Cardiac fibroblast (primary cell): ENCODE measurements around the gene DISP2.

ENCODE experiments used
- DNase-seq, 2 donors: peaks; one replicate each; pipeline versions ENCODE4 v3.0.0 to v3.0.0-alpha.2; 2010; ENCODE audit warnings: low read depth in 2 of 2
- H3K4me3 ChIP-seq, 2 donors: replicated peaks in 1 of 2; 1 replicate in 1 of 2; 2 replicates in 1 of 2; pipeline ENCODE4 v1.5.1; 2011; ENCODE audit warnings: low read depth in 2 of 2, low read length in 2 of 2, mild to moderate bottlenecking in 2 of 2, moderate library complexity in 1 of 2
- CTCF ChIP-seq: IDR thresholded peaks from one replicate; pipeline ENCODE4 v1.5.1; 2011; ENCODE audit warnings: low read depth, mild to moderate bottlenecking, low read length, inconsistent platforms

DISP2 gene

GRCh38 chr15:40364251-40364650 is 6.2 kb downstream of the DISP2 start:
- H3K4me3 ChIP-seq, result no peak overlapping the region
- TF ChIP-seq CTCF, result no peak

GRCh38 chr15:40365016-40365415 is 7.0 kb downstream of the DISP2 start:
- no peak for TF ChIP-seq CTCF
- no peak overlapping the region for H3K4me3 ChIP-seq
- DNase-seq, result no peak

More at GRCh38 chr15:40364251-40364650, 6.2 kb downstream of the DISP2 start:
- DNase-seq, result no peak

GRCh38 chr15:40365624-40366456 is 7.8 kb downstream of the DISP2 start:
- no peak overlapping the region for H3K4me3 ChIP-seq
- DNase-seq, result no peak
- no peak for TF ChIP-seq CTCF

DNA sequence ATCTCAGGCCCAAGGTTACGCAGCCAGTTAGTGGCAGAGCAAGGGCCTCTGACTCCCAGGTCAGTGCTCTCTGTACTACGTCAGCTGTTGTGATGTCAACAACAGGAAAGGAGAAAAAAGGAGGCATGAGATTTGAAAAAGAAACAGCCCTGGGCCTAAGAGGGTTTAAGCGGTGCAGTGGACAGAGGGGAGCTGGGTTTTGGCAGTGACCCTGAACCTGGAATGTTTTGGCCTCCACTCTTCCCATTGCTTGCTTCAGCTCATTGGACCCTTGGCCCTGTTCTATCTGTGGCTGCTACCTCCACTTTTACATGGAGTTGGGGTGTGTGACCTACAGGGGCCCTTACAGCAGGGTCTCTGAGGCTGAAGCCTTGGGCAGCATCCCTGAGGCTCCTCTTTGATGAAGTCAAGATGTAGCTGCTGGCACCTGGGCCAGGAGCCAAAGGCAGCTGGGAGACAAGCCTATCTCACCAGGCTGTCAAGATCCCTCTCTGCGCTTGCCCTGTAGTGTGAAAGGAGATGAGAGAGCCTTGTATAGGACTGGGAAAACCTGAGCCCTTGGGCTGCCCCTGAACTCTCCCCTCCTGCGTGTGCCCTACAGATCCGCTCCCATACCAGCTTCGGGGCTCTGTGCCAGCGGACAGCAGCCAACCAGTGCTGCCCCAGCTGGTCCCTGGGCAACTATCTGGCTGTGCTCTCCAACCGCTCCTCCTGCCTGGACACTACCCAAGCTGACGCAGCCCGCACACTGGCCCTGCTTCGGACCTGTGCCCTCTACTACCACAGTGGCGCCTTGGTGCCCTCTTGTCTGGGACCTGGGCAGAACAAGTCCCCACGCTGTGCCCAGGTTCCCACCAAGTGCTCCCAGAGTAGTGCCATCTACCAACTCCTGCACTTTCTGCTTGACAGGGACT is 8.7 kb downstream of the DISP2 start:
- no peak for TF ChIP-seq CTCF
- H3K4me3 ChIP-seq, result no peak overlapping the region
- peak in 1 of 2 donors; percentile 24 for DNase-seq

- DNase-seq, result no peak
- no peak for TF ChIP-seq CTCF
- no peak overlapping the region for H3K4me3 ChIP-seq
Measured at GRCh38 chr15:40367371-40367685, 9.3 kb downstream of the DISP2 start.

DNA sequence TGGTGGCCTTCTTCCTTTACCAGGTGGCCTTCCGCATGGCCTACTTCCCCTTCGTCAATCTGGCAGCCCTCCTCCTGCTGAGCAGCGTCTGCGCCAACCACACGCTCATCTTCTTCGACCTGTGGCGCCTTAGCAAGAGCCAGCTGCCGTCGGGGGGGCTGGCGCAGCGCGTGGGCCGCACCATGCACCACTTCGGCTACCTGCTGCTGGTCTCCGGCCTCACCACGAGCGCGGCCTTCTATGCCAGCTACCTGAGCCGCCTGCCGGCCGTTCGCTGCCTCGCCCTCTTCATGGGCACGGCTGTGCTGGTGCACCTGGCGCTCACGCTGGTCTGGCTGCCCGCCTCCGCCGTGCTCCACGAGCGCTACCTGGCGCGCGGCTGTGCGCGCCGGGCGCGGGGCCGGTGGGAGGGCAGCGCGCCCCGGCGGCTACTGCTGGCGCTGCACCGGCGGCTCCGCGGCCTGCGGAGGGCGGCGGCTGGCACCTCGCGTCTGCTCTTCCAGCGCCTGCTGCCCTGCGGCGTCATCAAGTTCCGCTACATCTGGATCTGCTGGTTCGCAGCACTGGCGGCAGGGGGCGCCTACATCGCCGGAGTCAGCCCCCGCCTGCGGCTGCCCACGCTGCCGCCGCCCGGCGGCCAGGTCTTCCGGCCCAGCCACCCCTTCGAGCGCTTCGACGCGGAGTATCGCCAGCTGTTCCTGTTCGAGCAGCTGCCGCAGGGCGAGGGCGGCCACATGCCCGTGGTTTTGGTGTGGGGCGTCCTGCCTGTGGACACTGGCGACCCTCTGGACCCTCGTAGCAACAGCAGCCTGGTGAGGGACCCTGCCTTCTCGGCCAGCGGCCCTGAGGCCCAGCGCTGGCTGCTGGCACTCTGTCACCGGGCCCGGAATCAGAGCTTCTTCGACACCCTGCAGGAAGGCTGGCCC is 9.9 kb downstream of the DISP2 start:
- H3K4me3 ChIP-seq, result peak overlapping the region; percentile 6 to 26
- peak; percentile 49 for TF ChIP-seq CTCF
- peak; percentile 88 to 93 for DNase-seq
